Neuronal stem cell (in vitro differentiated cells): ENCODE measurements around the gene GNAI2.

Source experiments
- DNase-seq: peaks from one replicate; pipeline ENCODE4 v3.0.0-alpha.2; 2013; ENCODE audit warnings: low spot score
- H2AFZ ChIP-seq: one replicate; pipeline ENCODE4 v1.6.1; 2013; ENCODE audit warnings: mild to moderate bottlenecking, low read length, inconsistent platforms
- H2AK5ac ChIP-seq: 2 replicates; pipeline ENCODE4 v1.6.1; 2013; ENCODE audit warnings: low read depth, mild to moderate bottlenecking, inconsistent platforms, low read length, moderate library complexity, mixed read lengths
- H2BK120ac ChIP-seq: 2 replicates; pipeline ENCODE4 v1.6.1; 2013; ENCODE audit warnings: low read depth, mild to moderate bottlenecking, inconsistent platforms, low read length, moderate library complexity, mixed read lengths
- H2BK12ac ChIP-seq: one replicate; pipeline ENCODE4 v1.6.1; 2013; ENCODE audit warnings: low read length, inconsistent platforms
- H2BK15ac ChIP-seq: 2 replicates; pipeline ENCODE4 v1.6.1; 2013; ENCODE audit warnings: mild to moderate bottlenecking, low read length, inconsistent platforms, mixed read lengths
- H2BK5ac ChIP-seq: one replicate; pipeline ENCODE4 v1.6.1; 2013; ENCODE audit warnings: inconsistent platforms, mild to moderate bottlenecking, low read length, moderate library complexity
- H3K14ac ChIP-seq: one replicate; pipeline ENCODE4 v1.6.1; 2013; ENCODE audit warnings: low read length, inconsistent platforms
- H3K18ac ChIP-seq: 2 replicates; pipeline ENCODE4 v1.6.1; 2013; ENCODE audit warnings: low read length, inconsistent platforms
- H3K23ac ChIP-seq: 2 replicates; pipeline ENCODE4 v1.6.1; 2013; ENCODE audit warnings: low read depth, mild to moderate bottlenecking, mixed read lengths, low read length, inconsistent platforms; ENCODE audit not compliant: poor library complexity
- H3K27ac ChIP-seq: replicated peaks from 3 replicates; pipeline ENCODE4 v1.5.1; 2013; ENCODE audit warnings: low read length, inconsistent platforms
- H3K27me3 ChIP-seq, 3 experiments: 2 replicates each; pipeline ENCODE4 v1.6.1; 2013; ENCODE audit warnings: low read length in 3 of 3, mild to moderate bottlenecking in 2 of 3, inconsistent platforms in 1 of 3, low read depth in 1 of 3, mixed read lengths in 1 of 3, moderate library complexity in 1 of 3; ENCODE audit not compliant: control insufficient read depth in 3 of 3, insufficient read depth in 3 of 3
- H3K36me3 ChIP-seq, 2 donors: replicated peaks in 1 of 2; 2 replicates each; pipeline ENCODE4 v1.6.1; 2013; ENCODE audit warnings: low read length in 2 of 2; ENCODE audit not compliant: control insufficient read depth in 2 of 2, insufficient read depth in 2 of 2
- H3K4ac ChIP-seq: 2 replicates; pipeline ENCODE4 v1.6.1; 2013; ENCODE audit warnings: inconsistent platforms, mild to moderate bottlenecking, low read length, moderate library complexity
- H3K4me1 ChIP-seq, 2 donors: 1 replicate in 1 of 2; 2 replicates in 1 of 2; pipeline ENCODE4 v1.6.1; 2013; ENCODE audit warnings: low read length in 2 of 2, low read depth in 1 of 2; ENCODE audit not compliant: control insufficient read depth in 2 of 2, insufficient read depth in 1 of 2
- H3K4me2 ChIP-seq: one replicate; pipeline ENCODE4 v1.6.1; 2013; ENCODE audit warnings: mild to moderate bottlenecking, low read length, inconsistent platforms; ENCODE audit not compliant: insufficient read depth, poor library complexity, severe bottlenecking
- H3K4me3 ChIP-seq, 2 donors: 2 replicates each; pipeline ENCODE4 v1.5.1; 2013; ENCODE audit warnings: low read length in 2 of 2, mild to moderate bottlenecking in 2 of 2, inconsistent platforms in 1 of 2, moderate library complexity in 1 of 2
- H3K79me1 ChIP-seq: one replicate; pipeline ENCODE4 v1.6.1; 2013; ENCODE audit warnings: low read depth, mild to moderate bottlenecking, inconsistent platforms, low read length, moderate library complexity
- H3K9ac ChIP-seq: one replicate; pipeline ENCODE4 v1.6.1; 2013; ENCODE audit warnings: mild to moderate bottlenecking, low read depth, low read length, inconsistent platforms; ENCODE audit not compliant: poor library complexity
- H3K9me3 ChIP-seq, 2 donors: replicated peaks in 1 of 2; 2 replicates each; pipeline versions ENCODE3 to v1.6.1; 2013; ENCODE audit warnings: low read length in 2 of 2, mild to moderate bottlenecking in 2 of 2, inconsistent platforms in 1 of 2, low read depth in 1 of 2, mixed read lengths in 1 of 2, moderate library complexity in 1 of 2; ENCODE audit not compliant: control insufficient read depth in 2 of 2, insufficient read depth in 1 of 2
- H4K8ac ChIP-seq: one replicate; pipeline ENCODE4 v1.6.1; 2013; ENCODE audit warnings: low read depth, mild to moderate bottlenecking, inconsistent platforms, low read length, moderate library complexity
- H4K91ac ChIP-seq: one replicate; pipeline ENCODE4 v1.6.1; 2013; ENCODE audit warnings: low read length, low read depth, mild to moderate bottlenecking, inconsistent platforms; ENCODE audit not compliant: poor library complexity
- WGBS, 2 donors: extraction: QIAGEN DNeasy Blood & Tissue Kit; methylation state at CpG; one replicate each; pipeline ENCODE4 v1.1.7; 2013; ENCODE audit warnings: missing lambda C conversion rate in 2 of 2, mixed read lengths in 1 of 2; ENCODE audit not compliant: insufficient read length in 2 of 2, insufficient replicate concordance in 1 of 2; ENCODE audit errors: extremely low coverage in 2 of 2; 5-methylcytosine and 5-hydroxymethylcytosine counted together

Gene GNAI2

DNA sequence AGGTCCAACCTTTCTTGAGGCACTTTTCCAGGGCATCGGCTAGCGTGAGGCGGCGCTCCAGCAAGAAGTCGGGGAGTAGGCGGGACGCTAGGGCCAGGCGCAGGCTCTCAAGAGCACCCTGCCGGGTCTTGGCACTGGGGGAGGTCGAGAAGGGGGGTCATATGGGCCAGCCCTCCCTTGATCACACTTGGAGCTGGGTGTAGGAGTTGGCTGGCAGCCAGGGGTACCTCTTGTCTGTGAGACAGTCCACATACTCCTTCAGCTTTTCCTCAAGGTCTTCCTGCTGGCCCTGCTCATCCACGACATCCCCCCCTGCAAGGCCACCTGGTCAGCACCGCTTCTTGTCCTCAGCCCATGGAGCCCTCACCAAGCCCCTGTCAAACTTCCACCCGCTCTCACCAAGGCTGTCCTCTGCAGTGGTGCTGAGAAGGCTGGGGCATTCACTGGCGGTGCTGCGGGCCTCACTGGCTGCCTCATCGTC is 54.2 kb downstream of the GNAI2 start:
- no peak overlapping the region for H2BK120ac ChIP-seq
- H2AK5ac ChIP-seq = no peak overlapping the region
- no peaks in the 10 kb centered on the region for H3K27me3 ChIP-seq
- peaks cover 11 to 12% of the 10 kb centered on the region in 2 donors for H3K4me1 ChIP-seq
- peaks cover 36 to 50% of the 10 kb centered on the region in 2 donors for H3K36me3 ChIP-seq
- H3K9ac ChIP-seq = no peak overlapping the region
- H3K18ac ChIP-seq = no peak overlapping the region
- H2BK5ac ChIP-seq = no peak overlapping the region
- H3K4me2 ChIP-seq = no peak overlapping the region
- H2BK12ac ChIP-seq = no peak overlapping the region
- WGBS, 2 donors = no CpG with 5 or more reads among the region's 16 CpGs
- no peak overlapping the region for H3K23ac ChIP-seq
- DNase-seq = no peak
- H4K91ac ChIP-seq = no peak overlapping the region
- H3K4ac ChIP-seq = no peak overlapping the region
- H3K79me1 ChIP-seq = peaks cover 17% of the 10 kb centered on the region
- no peak overlapping the region for H4K8ac ChIP-seq
- H3K14ac ChIP-seq = no peak overlapping the region
- peak overlapping the region; percentile 30 to 99 for H3K4me3 ChIP-seq
- H2BK15ac ChIP-seq = no peak overlapping the region
- H3K9me3 ChIP-seq = no peaks in the 10 kb centered on the region
- H2AFZ ChIP-seq = no peak overlapping the region
- H3K27ac ChIP-seq = no peak overlapping the region

DNA sequence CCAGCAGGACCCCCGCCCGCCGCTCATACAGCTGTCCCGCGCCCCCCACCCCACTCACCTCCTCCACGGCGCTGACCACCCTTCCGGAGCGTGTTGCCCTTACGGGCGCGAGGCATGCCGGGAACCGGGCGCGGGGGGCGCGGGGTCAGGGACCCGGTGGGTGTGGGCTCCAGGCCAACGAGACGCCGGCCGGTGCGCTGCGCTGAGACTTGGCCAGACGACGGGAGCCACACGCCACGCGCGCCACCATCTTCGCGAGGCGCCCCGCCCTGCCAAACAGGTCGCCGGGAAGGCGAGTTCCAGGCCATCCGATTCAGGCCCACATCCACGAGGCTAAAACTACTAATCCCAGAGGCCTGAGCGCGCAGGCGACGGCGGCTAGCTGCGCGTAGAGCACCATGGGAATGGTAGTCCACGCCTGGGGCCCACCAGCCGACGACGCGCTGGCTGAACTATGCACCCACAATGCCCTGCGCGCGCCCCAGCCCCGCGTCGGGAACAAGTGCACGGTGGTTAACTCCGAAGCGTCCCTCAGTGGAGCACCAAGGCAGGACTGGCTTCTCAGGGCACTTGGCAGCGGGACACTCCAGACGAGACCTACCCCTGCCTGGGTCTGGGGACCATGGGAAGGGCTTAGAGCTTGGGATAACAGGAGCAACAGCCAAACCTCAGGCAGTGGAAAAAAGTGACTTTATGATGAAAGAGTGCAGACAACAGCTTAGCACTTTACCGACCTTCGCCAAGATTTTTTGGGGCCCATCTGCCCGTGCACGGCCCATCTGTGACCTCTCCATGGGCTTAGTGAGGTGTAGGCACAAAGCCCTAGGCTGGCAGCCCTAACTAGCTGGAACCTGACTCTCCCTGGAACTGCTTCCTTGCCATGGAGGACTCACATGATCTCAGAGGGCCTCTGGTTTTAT is 56.4 kb downstream of the GNAI2 start, which contains the start of gene IFRD2:
TSS of gene IFRD2 (minus strand) at position 271 of the 920 bp plus-strand sequence. CDS start at position 116, 155 bp downstream.
- Histone ChIP-seq H3K4me3 (peak within 1 kb of the TSS; percentile 82 to 99), H2BK120ac (no peak within 1 kb of the TSS), H3K36me3 (peaks cover 29 to 34% of the 10 kb centered on the region in 2 donors), H2BK15ac (no peak within 1 kb of the TSS), H3K18ac (peak within 1 kb of the TSS; percentile 89), H2AFZ (peak within 1 kb of the TSS; percentile 91), H2AK5ac (peak within 1 kb of the TSS; percentile 95), H3K79me1 (peaks cover 17% of the 10 kb centered on the region), H3K4ac (no peak within 1 kb of the TSS), H2BK12ac (no peak within 1 kb of the TSS), H3K9me3 (no peaks in the 10 kb centered on the region), H3K27ac (no peak within 1 kb of the TSS), H3K23ac (peak within 1 kb of the TSS; percentile 81), H3K14ac (no peak within 1 kb of the TSS), H4K8ac (peak within 1 kb of the TSS; percentile 89), H4K91ac (peak within 1 kb of the TSS; percentile 86), H3K4me1 (peaks cover 9 to 12% of the 10 kb centered on the region in 2 donors), H2BK5ac (no peak within 1 kb of the TSS), H3K27me3 (no peaks in the 10 kb centered on the region), H3K4me2 (peak within 1 kb of the TSS; percentile 96), H3K9ac (peak within 1 kb of the TSS; percentile 95)
- WGBS, 2 donors = no CpG with 5 or more reads among the region's 67 CpGs
- peak; percentile 94 for DNase-seq

DNA sequence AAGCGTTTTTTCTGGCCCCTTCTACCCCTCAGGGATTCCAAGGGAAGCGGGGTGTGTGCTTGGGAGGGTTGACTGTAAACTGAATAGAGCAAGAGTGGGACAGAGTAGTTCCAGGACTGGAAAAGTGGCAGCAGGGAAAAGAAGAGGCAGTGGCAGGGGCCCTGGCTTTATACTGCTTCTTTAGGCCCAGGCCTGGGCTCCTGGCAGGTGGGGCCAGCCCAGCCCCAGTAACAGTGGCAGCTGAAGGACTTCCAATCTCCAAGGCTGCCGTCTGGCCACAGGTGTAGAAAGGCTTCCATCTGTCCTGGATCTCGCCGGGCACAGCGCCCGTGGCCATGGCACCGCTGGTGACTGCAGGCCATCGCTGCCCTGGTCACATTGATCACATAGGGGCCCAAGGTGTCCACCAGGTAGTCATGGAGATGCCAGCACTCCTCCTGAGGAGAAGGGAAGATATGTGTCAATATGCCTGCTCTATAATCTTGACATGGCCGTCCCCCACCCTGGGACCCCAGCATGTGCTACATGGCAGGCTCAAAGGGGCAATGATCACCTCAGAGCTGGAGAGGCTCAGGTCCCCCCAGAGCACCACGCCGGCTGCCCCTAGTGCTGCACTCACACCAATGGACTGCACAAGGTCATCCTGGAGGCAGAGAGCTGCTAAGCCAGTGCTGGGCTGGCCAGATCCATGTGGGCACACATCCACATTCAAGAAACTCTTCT is 57.2 kb downstream of the GNAI2 start:
- no peak for DNase-seq
- H3K36me3 ChIP-seq = peaks cover 21 to 25% of the 10 kb centered on the region in 2 donors
- peak overlapping the region; percentile 70 for H2AFZ ChIP-seq
- H3K4me2 ChIP-seq = no peak overlapping the region
- no peak overlapping the region for H2BK5ac ChIP-seq
- H3K27ac ChIP-seq = no peak overlapping the region
- H2BK12ac ChIP-seq = no peak overlapping the region
- no peak overlapping the region for H3K9ac ChIP-seq
- H2BK120ac ChIP-seq = no peak overlapping the region
- WGBS, 2 donors = no CpG with 5 or more reads among the region's 12 CpGs
- H3K4ac ChIP-seq = no peak overlapping the region
- no peak overlapping the region for H2BK15ac ChIP-seq
- H3K4me3 ChIP-seq = peak overlapping the region in 1 of 2 donors; percentile 99
- H3K9me3 ChIP-seq = no peaks in the 10 kb centered on the region
- no peak overlapping the region for H3K18ac ChIP-seq
- peak overlapping the region; percentile 88 for H2AK5ac ChIP-seq
- H4K91ac ChIP-seq = no peak overlapping the region
- no peak overlapping the region for H4K8ac ChIP-seq
- H3K4me1 ChIP-seq = peaks cover 9 to 12% of the 10 kb centered on the region in 2 donors
- H3K27me3 ChIP-seq = no peaks in the 10 kb centered on the region
- no peak overlapping the region for H3K23ac ChIP-seq
- H3K79me1 ChIP-seq = peaks cover 17% of the 10 kb centered on the region
- no peak overlapping the region for H3K14ac ChIP-seq

GRCh38 chr3:50294089-50294488 is 58.1 kb downstream of the GNAI2 start:
- no peaks in the 10 kb centered on the region for H3K27me3 ChIP-seq
- peaks cover 12 to 16% of the 10 kb centered on the region in 2 donors for H3K4me1 ChIP-seq
- peaks cover 16% of the 10 kb centered on the region for H3K79me1 ChIP-seq
- no peaks in the 10 kb centered on the region for H3K9me3 ChIP-seq
- H2BK5ac ChIP-seq = no peak overlapping the region
- no peak overlapping the region for H2AFZ ChIP-seq
- H4K91ac ChIP-seq = no peak overlapping the region
- no peak overlapping the region for H2BK15ac ChIP-seq
- H3K9ac ChIP-seq = no peak overlapping the region
- H2BK120ac ChIP-seq = no peak overlapping the region
- no CpG with 5 or more reads among the region's 4 CpGs for WGBS, 2 donors
- H3K36me3 ChIP-seq = peaks cover 13 to 17% of the 10 kb centered on the region in 2 donors
- no peak overlapping the region for H3K4me3 ChIP-seq
- no peak overlapping the region for H4K8ac ChIP-seq
- H3K14ac ChIP-seq = no peak overlapping the region
- H3K23ac ChIP-seq = no peak overlapping the region
- H3K4ac ChIP-seq = no peak overlapping the region
- H3K27ac ChIP-seq = no peak overlapping the region
- H3K4me2 ChIP-seq = no peak overlapping the region
- no peak overlapping the region for H3K18ac ChIP-seq
- DNase-seq = no peak
- no peak overlapping the region for H2BK12ac ChIP-seq
- H2AK5ac ChIP-seq = no peak overlapping the region
